ENCODE results near the gene ORAI1. TPM values are rescaled to one million over a fixed set of nuclear protein-coding genes. Genes with fewer than 3 reads are reported as not detected.

Gene ORAI1
- total RNA-seq, 4 donors from 2014 or later = 6.8 to 15.4 (median 10.7) TPM

- ATAC-seq (ENCODE audit: low FRiP score) (no peak), DNase-seq (ENCODE audit: low spot score) (no peak)
- no peak for TF ChIP-seq CTCF (IDR thresholded peaks at IDR 0.05)
Measured at GRCh38 chr12:121688966-121689365, 62.6 kb downstream of the ORAI1 start.

- no peak for ATAC-seq (ENCODE audit: low FRiP score)
- DNase-seq (ENCODE audit: low spot score) = no peak
- TF ChIP-seq CTCF (IDR thresholded peaks at IDR 0.05) = no peak
Measured at GRCh38 chr12:121689430-121689829, 63.1 kb downstream of the ORAI1 start.

Small RNA genes lying within 50 kb of the gene (small RNA-seq; reads per million reads assigned to genes)
- not detected for gene RNU6-1004P

Other genes starting within 250 kb of the ORAI1 start
- gene RNF34, start 226.4 kb upstream of the ORAI1 start, total RNA-seq = 10 to 100 TPM; 29.5 to 56.6 (median 35.5) TPM
- gene KDM2B, start 45.5 kb upstream of the ORAI1 start, total RNA-seq = 10 to 100 TPM; 14.8 to 27.0 (median 16.7) TPM
- gene MORN3, start 43.1 kb downstream of the ORAI1 start, total RNA-seq = under 1 TPM in 1 of 4 donors, not detected in 3; 0.19 TPM
- gene TMEM120B, start 86.2 kb downstream of the ORAI1 start, total RNA-seq = 10 to 100 TPM in 1 of 4 donors, 1 to 10 TPM in 3; 4.9 to 10.7 (median 5.7) TPM
- gene RHOF, start 167.2 kb downstream of the ORAI1 start, total RNA-seq = 10 to 100 TPM in 2 of 4 donors, 1 to 10 TPM in 2; 4.8 to 11.4 (median 9.5) TPM
- 10 to 100 TPM in 1 of 4 donors, 1 to 10 TPM in 3; 3.7 to 10.4 (median 6.6) TPM for gene SETD1B, start 177.5 kb downstream of the ORAI1 start, total RNA-seq
- 1 to 10 TPM in 3 of 4 donors, under 1 TPM in 1; 0.82 to 8.5 (median 1.6) TPM for gene HPD, start 232.3 kb downstream of the ORAI1 start, total RNA-seq

Measured in omental fat pad (tissue), 4 donors.